Fibroblast of the aortic adventitia (primary cell): ENCODE results near the gene PLBD2. TPM values are rescaled to one million over a fixed set of nuclear protein-coding genes. Genes with fewer than 3 reads are reported as not detected.
A peak's percentile ranks its signal among the peaks of the same experiment; 100 is the strongest.

Source experiments
- DNase-seq: peaks from one replicate; pipeline ENCODE4 v3.0.0-alpha.2; 2010; ENCODE audit warnings: low read depth
- H3K4me3 ChIP-seq: 2 replicates; pipeline ENCODE4 v1.5.1; 2011; ENCODE audit warnings: low read depth, mild to moderate bottlenecking, control low read depth, low read length, moderate library complexity
- CTCF ChIP-seq: IDR thresholded peaks from 2 replicates; pipeline ENCODE4 v1.5.1; 2011; ENCODE audit warnings: mild to moderate bottlenecking, low read length, control low read depth, inconsistent platforms; ENCODE audit not compliant: insufficient read depth
- total RNA-seq: library from RNA; depleted of rRNA; stranded (reverse); fragments of >200 nt; gene quantifications from 2 replicates; pipeline ENCODE4 v1.2.3, GENCODE V29; 2012; ENCODE audit warnings: low replicate concordance

The PLBD2 gene
- total RNA-seq, 1 donor = 35.1 TPM

GRCh38 chr12:113388351-113388750, 30.0 kb downstream of the PLBD2 start:
- no peak for TF ChIP-seq CTCF
- no peak for DNase-seq
- no peak overlapping the region for H3K4me3 ChIP-seq

- DNase-seq = no peak
- H3K4me3 ChIP-seq = no peak overlapping the region
- TF ChIP-seq CTCF = no peak
Observed at GRCh38 chr12:113390064-113391043, 32.0 kb downstream of the PLBD2 start.

- no peak for TF ChIP-seq CTCF
- no peak overlapping the region for H3K4me3 ChIP-seq
- DNase-seq = no peak
Observed at GRCh38 chr12:113391145-113391544, 32.8 kb downstream of the PLBD2 start.

- no peak overlapping the region for H3K4me3 ChIP-seq
- no peak for TF ChIP-seq CTCF
- DNase-seq = no peak
Observed at GRCh38 chr12:113391650-113392337, 33.4 kb downstream of the PLBD2 start.

- TF ChIP-seq CTCF = no peak
- no peak overlapping the region for H3K4me3 ChIP-seq
- DNase-seq = no peak
Observed at GRCh38 chr12:113392520-113392919, 34.1 kb downstream of the PLBD2 start.

GRCh38 chr12:113392988-113393579, 34.7 kb downstream of the PLBD2 start:
- TF ChIP-seq CTCF = no peak
- peak; percentile 12 for DNase-seq
- no peak overlapping the region for H3K4me3 ChIP-seq
